Astrocyte (in vitro differentiated cells and primary cell): ENCODE measurements around the gene SEC61B. TPM values are rescaled to one million over a fixed set of nuclear protein-coding genes. Genes with fewer than 3 reads are reported as not detected.
"Not testable (repeated sequence)": the region's sequence is repeated elsewhere in the genome, so short reads cannot be mapped to it uniquely, and the experiment has no call there.

ENCODE experiments used
- DNase-seq: peaks from one replicate; pipeline ENCODE4 v3.0.0-alpha.2; 2010; ENCODE audit warnings: low read depth
- FAIRE-seq: peaks from 2 replicates; lab custom pipeline; 2011; peaks lifted over from hg19 to GRCh38; lab: Jason Lieb, UNC
- H2AFZ ChIP-seq: 2 replicates; pipeline ENCODE4 v1.6.0; 2012; ENCODE audit warnings: low read depth, low read length, inconsistent platforms
- H3K27ac ChIP-seq: 2 replicates; pipeline ENCODE4 v1.5.1; 2011; ENCODE audit warnings: low read depth, low read length, inconsistent platforms
- H3K27me3 ChIP-seq: 2 replicates; pipeline ENCODE4 v1.6.0; 2011; ENCODE audit warnings: low read length, inconsistent platforms; ENCODE audit not compliant: insufficient read depth
- H3K36me3 ChIP-seq: 2 replicates; pipeline ENCODE4 v1.5.1; 2011; ENCODE audit warnings: low read length, inconsistent platforms; ENCODE audit not compliant: insufficient read depth
- H3K4me1 ChIP-seq: 2 replicates; pipeline ENCODE4 v1.5.1; 2011; ENCODE audit warnings: low read length, inconsistent platforms; ENCODE audit not compliant: insufficient read depth
- H3K4me2 ChIP-seq: 2 replicates; pipeline ENCODE4 v1.6.0; 2012; ENCODE audit warnings: low read length, inconsistent platforms
- H3K4me3 ChIP-seq: 2 replicates; pipeline ENCODE4 v1.5.1; 2011; ENCODE audit warnings: low read depth, mild to moderate bottlenecking, low read length, inconsistent platforms; ENCODE audit not compliant: insufficient read depth
- H3K79me2 ChIP-seq: 2 replicates; pipeline ENCODE4 v1.6.0; 2012; ENCODE audit warnings: mild to moderate bottlenecking, low read length, inconsistent platforms; ENCODE audit not compliant: insufficient read depth
- H3K9ac ChIP-seq: 2 replicates; pipeline ENCODE4 v1.6.0; 2012; ENCODE audit warnings: mild to moderate bottlenecking, low read length, inconsistent platforms
- H3K9me3 ChIP-seq: 2 replicates; pipeline ENCODE4 v1.5.1; 2012; ENCODE audit warnings: low read depth, mild to moderate bottlenecking, low read length, inconsistent platforms; ENCODE audit not compliant: insufficient read depth
- H4K20me1 ChIP-seq: 2 replicates; pipeline ENCODE4 v1.6.0; 2012; ENCODE audit warnings: low read length, inconsistent platforms; ENCODE audit not compliant: insufficient read depth
- H3K27ac Mint-ChIP-seq: one replicate; pipeline ENCODE4 v1.8.0; 2021; ENCODE audit warnings: mild to moderate bottlenecking, mixed read lengths; ENCODE audit not compliant: unreplicated experiment
- H3K27me3 Mint-ChIP-seq: one replicate; pipeline ENCODE4 v1.8.0; 2021; ENCODE audit warnings: low read depth, mixed read lengths; ENCODE audit not compliant: unreplicated experiment
- H3K36me3 Mint-ChIP-seq: one replicate; pipeline ENCODE4 v1.8.0; 2021; ENCODE audit warnings: low read depth, mixed read lengths; ENCODE audit not compliant: unreplicated experiment
- H3K4me1 Mint-ChIP-seq: one replicate; pipeline ENCODE4 v1.8.0; 2021; ENCODE audit warnings: low read depth, mixed read lengths; ENCODE audit not compliant: unreplicated experiment
- H3K4me3 Mint-ChIP-seq: one replicate; pipeline ENCODE4 v1.8.0; 2021; ENCODE audit warnings: mild to moderate bottlenecking, moderate library complexity, mixed read lengths; ENCODE audit not compliant: unreplicated experiment
- H3K9me3 Mint-ChIP-seq: one replicate; pipeline ENCODE4 v1.8.0; 2021; ENCODE audit warnings: mild to moderate bottlenecking, mixed read lengths; ENCODE audit not compliant: unreplicated experiment
- EZH2 ChIP-seq: IDR thresholded peaks from 2 replicates; pipeline ENCODE4 v1.6.1; 2012; ENCODE audit warnings: mild to moderate bottlenecking, low read length, inconsistent platforms; ENCODE audit not compliant: insufficient read depth
- total RNA-seq: library from RNA; stranded (reverse); gene quantifications from 2 replicates; pipeline ENCODE4 v1.2.1, GENCODE V29; 2021
- TF ChIP-seq, protein P1 (sequence below): IDR thresholded peaks from 2 replicates; pipeline ENCODE4 v1.5.1; 2011; ENCODE audit warnings: low read depth, mild to moderate bottlenecking, inconsistent platforms, low read length, moderate library complexity; ENCODE audit not compliant: insufficient read depth

Gene SEC61B
- total RNA-seq, 1 donor from 2014 or later = 263 TPM

DNA sequence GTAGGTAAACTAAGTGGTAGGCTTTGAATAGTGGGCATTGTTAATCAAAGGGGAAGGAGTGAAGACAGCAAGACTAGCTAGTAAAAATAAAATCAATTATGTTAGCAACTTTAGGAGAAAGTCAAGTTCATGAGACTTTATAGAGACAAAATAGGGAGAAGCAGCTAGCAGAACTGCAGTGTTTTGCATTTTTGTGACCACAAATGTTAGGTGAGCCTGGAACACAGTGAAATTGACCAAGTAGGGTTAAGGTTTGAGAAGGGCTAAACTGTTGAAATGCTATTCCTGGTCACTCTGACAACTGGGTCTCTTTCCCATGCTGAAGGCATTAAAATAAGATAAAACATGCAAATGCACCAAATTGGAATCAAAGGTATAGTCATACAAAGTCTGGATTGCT lies 13.0 kb downstream of the SEC61B start:
- peaks cover 35% of the 10 kb centered on the region for H4K20me1 ChIP-seq
- no peaks in the 10 kb centered on the region for H3K27me3 ChIP-seq
- H3K9me3 ChIP-seq = no peaks in the 10 kb centered on the region
- FAIRE-seq = no peak
- no peak overlapping the region for H3K27ac ChIP-seq
- peaks cover 28% of the 10 kb centered on the region for H3K36me3 ChIP-seq
- H3K4me2 ChIP-seq = no peak overlapping the region
- no peaks in the 10 kb centered on the region for H3K27me3 Mint-ChIP-seq
- H3K4me1 ChIP-seq = peaks cover 12% of the 10 kb centered on the region
- DNase-seq = no peak
- no peaks in the 10 kb centered on the region for H3K79me2 ChIP-seq
- H3K9me3 Mint-ChIP-seq = no peaks in the 10 kb centered on the region
- H3K4me1 Mint-ChIP-seq = peaks cover 27% of the 10 kb centered on the region
- H3K4me3 ChIP-seq = no peak overlapping the region
- H3K36me3 Mint-ChIP-seq = peaks cover 16% of the 10 kb centered on the region
- no peak overlapping the region for H3K27ac Mint-ChIP-seq
- H3K9ac ChIP-seq = no peak overlapping the region
- H2AFZ ChIP-seq = no peak overlapping the region
- TF ChIP-seq, protein P1, sequence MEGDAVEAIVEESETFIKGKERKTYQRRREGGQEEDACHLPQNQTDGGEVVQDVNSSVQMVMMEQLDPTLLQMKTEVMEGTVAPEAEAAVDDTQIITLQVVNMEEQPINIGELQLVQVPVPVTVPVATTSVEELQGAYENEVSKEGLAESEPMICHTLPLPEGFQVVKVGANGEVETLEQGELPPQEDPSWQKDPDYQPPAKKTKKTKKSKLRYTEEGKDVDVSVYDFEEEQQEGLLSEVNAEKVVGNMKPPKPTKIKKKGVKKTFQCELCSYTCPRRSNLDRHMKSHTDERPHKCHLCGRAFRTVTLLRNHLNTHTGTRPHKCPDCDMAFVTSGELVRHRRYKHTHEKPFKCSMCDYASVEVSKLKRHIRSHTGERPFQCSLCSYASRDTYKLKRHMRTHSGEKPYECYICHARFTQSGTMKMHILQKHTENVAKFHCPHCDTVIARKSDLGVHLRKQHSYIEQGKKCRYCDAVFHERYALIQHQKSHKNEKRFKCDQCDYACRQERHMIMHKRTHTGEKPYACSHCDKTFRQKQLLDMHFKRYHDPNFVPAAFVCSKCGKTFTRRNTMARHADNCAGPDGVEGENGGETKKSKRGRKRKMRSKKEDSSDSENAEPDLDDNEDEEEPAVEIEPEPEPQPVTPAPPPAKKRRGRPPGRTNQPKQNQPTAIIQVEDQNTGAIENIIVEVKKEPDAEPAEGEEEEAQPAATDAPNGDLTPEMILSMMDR = no peak
- TF ChIP-seq EZH2 = no peak
- no peak overlapping the region for H3K4me3 Mint-ChIP-seq

DNA sequence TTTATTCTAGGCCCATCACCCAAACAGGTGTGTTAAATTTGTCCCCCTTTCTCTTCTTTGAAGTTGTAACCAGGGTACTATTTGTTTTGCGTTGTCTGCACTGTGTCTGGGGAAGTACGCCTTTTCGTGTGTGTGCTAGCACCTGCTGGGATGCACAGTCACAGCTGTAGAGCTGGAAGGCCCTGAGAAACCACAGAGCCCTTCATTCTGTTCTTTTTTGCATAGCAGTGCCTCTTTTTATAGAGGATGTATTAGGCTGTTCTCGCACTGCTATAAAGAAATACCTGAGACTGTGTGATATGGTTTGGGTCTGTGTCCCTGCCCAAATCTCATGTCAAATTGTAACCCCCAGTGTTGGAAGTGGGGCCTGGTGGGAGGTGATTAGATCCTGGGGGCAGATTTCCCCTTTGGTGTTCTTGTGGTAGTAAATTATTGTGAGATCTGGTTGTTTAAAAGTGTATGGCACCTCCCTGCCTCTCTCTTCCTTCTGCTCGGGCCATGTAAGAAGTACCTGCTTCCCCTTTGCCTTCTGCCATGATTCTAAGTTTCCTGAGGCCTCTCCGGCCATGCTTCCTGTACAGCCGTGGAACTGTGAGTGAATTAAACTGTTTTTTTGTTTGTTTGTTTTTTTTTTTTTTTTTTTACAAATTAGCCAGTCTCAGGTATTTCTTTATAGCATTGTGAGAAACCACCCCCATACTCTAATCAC lies 14.0 kb downstream of the SEC61B start:
- Histone ChIP-seq H3K27ac (no peak overlapping the region), H3K4me1 (peaks cover 12% of the 10 kb centered on the region), H3K9ac (no peak overlapping the region), H3K36me3 (peaks cover 18% of the 10 kb centered on the region), H3K27me3 (no peaks in the 10 kb centered on the region), H3K4me3 (no peak overlapping the region), H2AFZ (no peak overlapping the region), H3K9me3 (no peaks in the 10 kb centered on the region), H3K4me2 (no peak overlapping the region), H4K20me1 (peaks cover 25% of the 10 kb centered on the region), H3K79me2 (no peaks in the 10 kb centered on the region)
- no peaks in the 10 kb centered on the region for H3K27me3 Mint-ChIP-seq
- DNase-seq (no peak), FAIRE-seq (no peak)
- H3K4me3 Mint-ChIP-seq = no peak overlapping the region
- H3K27ac Mint-ChIP-seq = no peak overlapping the region
- TF ChIP-seq, protein P1 = no peak
- no peak for TF ChIP-seq EZH2
- H3K36me3 Mint-ChIP-seq = peaks cover 12% of the 10 kb centered on the region
- peaks cover 33% of the 10 kb centered on the region for H3K4me1 Mint-ChIP-seq
- H3K9me3 Mint-ChIP-seq = no peaks in the 10 kb centered on the region

DNA sequence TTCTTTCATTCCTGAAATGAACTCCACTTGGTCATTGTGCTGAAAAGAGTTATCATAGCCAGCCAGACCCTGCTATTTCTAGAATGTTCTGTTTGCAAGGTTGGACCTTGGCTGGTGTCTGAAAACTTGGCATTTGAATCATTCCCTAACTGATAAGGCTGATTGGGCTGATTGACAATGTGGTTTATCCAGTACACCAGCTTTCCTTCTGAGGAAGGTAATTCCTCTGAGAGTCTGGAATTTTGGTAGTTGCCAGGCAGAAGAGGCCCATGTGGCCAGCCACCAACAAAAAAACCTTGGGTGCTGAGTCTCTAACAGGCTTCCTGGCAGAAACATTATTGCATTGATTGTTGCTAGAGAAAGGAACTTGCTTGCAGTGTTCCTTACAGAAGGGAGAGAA lies 15.3 kb downstream of the SEC61B start:
- no peak for FAIRE-seq
- no peak overlapping the region for H3K27ac Mint-ChIP-seq
- no peaks in the 10 kb centered on the region for H3K79me2 ChIP-seq

DNA sequence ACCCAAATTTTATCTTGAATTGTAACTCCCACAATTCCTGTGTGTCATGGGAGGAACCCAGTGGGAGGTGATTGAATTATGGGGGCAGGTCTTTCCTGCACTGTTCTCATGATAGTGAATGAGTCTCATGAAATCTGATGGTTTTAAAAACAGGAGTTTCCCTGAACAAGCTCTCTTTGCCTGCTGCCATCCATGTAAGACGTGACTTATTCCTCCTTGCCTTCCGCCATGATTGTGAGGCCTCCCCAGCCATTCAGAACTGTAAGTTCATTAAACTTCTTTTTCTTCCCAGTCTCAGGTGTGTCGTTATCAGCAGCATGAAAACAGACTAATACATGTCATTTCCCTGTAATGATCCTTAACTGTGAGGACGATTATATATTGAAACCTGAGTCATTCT lies 15.8 kb downstream of the SEC61B start:
- peaks cover 12% of the 10 kb centered on the region for H3K4me1 ChIP-seq
- not testable (repeated sequence) for H3K9me3 Mint-ChIP-seq, DNase-seq, H3K9ac ChIP-seq, H3K36me3 ChIP-seq, H3K27ac Mint-ChIP-seq, H3K9me3 ChIP-seq, H2AFZ ChIP-seq, H4K20me1 ChIP-seq, H3K4me3 Mint-ChIP-seq, FAIRE-seq, H3K27ac ChIP-seq, H3K27me3 ChIP-seq, H3K4me3 ChIP-seq, H3K27me3 Mint-ChIP-seq, H3K4me2 ChIP-seq, H3K79me2 ChIP-seq
- Mint-ChIP-seq H3K36me3 (peaks cover 16% of the 10 kb centered on the region), H3K4me1 (peaks cover 33% of the 10 kb centered on the region)

More for the DNA sequence above, 15.3 kb downstream of the SEC61B start:
- H3K36me3 Mint-ChIP-seq = peaks cover 12% of the 10 kb centered on the region
- H3K27me3 Mint-ChIP-seq = no peaks in the 10 kb centered on the region
- H3K4me1 Mint-ChIP-seq = peaks cover 33% of the 10 kb centered on the region
- no peak overlapping the region for H3K9ac ChIP-seq
- no peaks in the 10 kb centered on the region for H3K27me3 ChIP-seq
- H3K4me1 ChIP-seq = peaks cover 12% of the 10 kb centered on the region
- no peak overlapping the region for H3K4me3 Mint-ChIP-seq
- H3K9me3 Mint-ChIP-seq = no peaks in the 10 kb centered on the region
- DNase-seq = peak; percentile 21
- TF ChIP-seq EZH2 = no peak
- TF ChIP-seq, protein P1 = no peak
- no peak overlapping the region for H3K4me3 ChIP-seq
- peaks cover 8% of the 10 kb centered on the region for H3K36me3 ChIP-seq
- H4K20me1 ChIP-seq = peaks cover 13% of the 10 kb centered on the region
- no peak overlapping the region for H3K4me2 ChIP-seq
- H3K9me3 ChIP-seq = no peaks in the 10 kb centered on the region
- no peak overlapping the region for H3K27ac ChIP-seq
- no peak overlapping the region for H2AFZ ChIP-seq
